ENCODE data around the gene EPHB1.

The EPHB1 gene

GRCh38 chr3:135262441-135262840 lies 467.4 kb downstream of the EPHB1 start:
- FAIRE-seq = no peak
- DNase-seq (ENCODE audit: insufficient read length, low spot score) = no peak

GRCh38 chr3:135263331-135263730 lies 468.3 kb downstream of the EPHB1 start:
- FAIRE-seq = no peak
- DNase-seq (ENCODE audit: insufficient read length, low spot score) = no peak

GRCh38 chr3:135267487-135267886 lies 472.4 kb downstream of the EPHB1 start:
- DNase-seq (ENCODE audit: insufficient read length, low spot score) (no peak), FAIRE-seq (no peak)

- FAIRE-seq (no peak), DNase-seq (ENCODE audit: insufficient read length, low spot score) (no peak)
Observed at GRCh38 chr3:135268941-135269532, 474.0 kb downstream of the EPHB1 start.

GRCh38 chr3:135271177-135272025 lies 476.3 kb downstream of the EPHB1 start:
- FAIRE-seq = no peak

GRCh38 chr3:135272026-135272669 lies 477.1 kb downstream of the EPHB1 start:
- no peak for DNase-seq (ENCODE audit: insufficient read length, low spot score)
- no peak for FAIRE-seq

More at GRCh38 chr3:135271177-135272025, 476.3 kb downstream of the EPHB1 start:
- no peak for DNase-seq (ENCODE audit: insufficient read length, low spot score)

- FAIRE-seq = no peak
- DNase-seq (ENCODE audit: insufficient read length, low spot score) = no peak
Observed at GRCh38 chr3:135292162-135292561, 497.1 kb downstream of the EPHB1 start.

- DNase-seq (ENCODE audit: insufficient read length, low spot score) = no peak
- FAIRE-seq = no peak
Observed at GRCh38 chr3:135301670-135302069, 506.6 kb downstream of the EPHB1 start.

- DNase-seq (ENCODE audit: insufficient read length, low spot score) (no peak), FAIRE-seq (no peak)
Observed at GRCh38 chr3:135304378-135304777, 509.3 kb downstream of the EPHB1 start.

All from HTR-8/SVneo (cell line).